Testis (tissue), 2 donors: ENCODE results near the gene OR4D1.

Source experiments
- CTCF ChIP-seq, 3 experiments: fragments of 450-650 bp in 2 of 3; fragments of 200-600 bp in 1 of 3; sonication (generic) in 1 of 3; IDR thresholded peaks; one replicate each; pipeline ENCODE4 v1.5.1; 2016 to 2019; ENCODE audit warnings: antibody characterized with exemption in 3 of 3, mild to moderate bottlenecking in 2 of 3, moderate library complexity in 1 of 3
- POLR2A ChIP-seq: fragments of 450-650 bp; IDR thresholded peaks from one replicate; pipeline ENCODE4 v1.6.1; 2017; ENCODE audit warnings: antibody characterized with exemption, mild to moderate bottlenecking, moderate library complexity

DNA sequence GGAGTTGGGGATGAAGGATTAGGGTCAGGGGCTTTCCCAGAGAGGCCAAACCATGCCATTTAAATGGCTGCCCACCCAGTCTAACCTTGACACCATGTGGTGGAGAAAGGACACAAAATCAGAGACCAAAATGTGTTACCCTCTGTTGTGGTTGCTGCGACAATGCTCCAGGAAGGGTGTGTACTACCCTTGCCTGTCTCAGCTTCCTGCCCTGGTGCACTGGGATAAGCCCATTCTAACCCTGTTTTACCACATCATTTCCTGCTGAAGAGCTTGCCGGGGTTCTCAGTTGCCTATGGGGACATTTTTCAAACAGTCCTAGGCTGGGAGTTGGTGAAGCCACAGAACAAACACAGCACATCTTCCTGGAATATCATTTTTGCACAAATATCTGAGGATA lies 4.9 kb downstream of the OR4D1 start:
- TF ChIP-seq CTCF (IDR thresholded peaks at IDR 0.05) (no peak), POLR2A (no peak)
